Stimulated activated CD4-positive, alpha-beta T cell treated with anti-CD3 and anti-CD28 coated beads, Interleukin-4, amount 100 ng/mL, for 24 hours (primary cell): ENCODE results near the gene RASGRF1.
"Not testable (repeated sequence)": the region's sequence is repeated elsewhere in the genome, so short reads cannot be mapped to it uniquely, and the experiment has no call there.

ENCODE experiments used
- DNase-seq: peaks from one replicate; pipeline ENCODE4 v3.0.0-alpha.2; 2020

RASGRF1 gene

DNA sequence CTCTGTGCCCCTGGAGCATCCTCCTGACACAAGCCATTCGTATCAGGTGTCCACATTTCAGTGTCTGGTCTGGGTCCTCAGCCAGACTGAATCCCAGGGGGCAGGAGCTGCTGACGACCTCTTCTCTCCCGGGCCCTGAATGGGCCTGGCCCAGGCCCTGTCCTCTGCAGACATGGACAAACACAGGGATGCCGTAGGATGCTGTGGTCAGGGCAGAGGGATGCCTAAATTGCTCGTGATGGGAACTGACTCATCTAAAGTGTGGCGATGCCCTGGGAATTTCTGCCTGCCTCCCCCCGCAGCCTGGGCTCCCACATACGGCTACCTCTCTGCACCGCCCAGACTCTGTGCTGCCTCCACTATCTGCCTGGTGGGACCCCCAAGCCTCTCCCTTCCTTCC, 87.3 kb downstream of the RASGRF1 start:
- DNase-seq: no peak

- DNase-seq: no peak
Observed at GRCh38 chr15:79002581-79002980, 88.0 kb downstream of the RASGRF1 start.

DNA sequence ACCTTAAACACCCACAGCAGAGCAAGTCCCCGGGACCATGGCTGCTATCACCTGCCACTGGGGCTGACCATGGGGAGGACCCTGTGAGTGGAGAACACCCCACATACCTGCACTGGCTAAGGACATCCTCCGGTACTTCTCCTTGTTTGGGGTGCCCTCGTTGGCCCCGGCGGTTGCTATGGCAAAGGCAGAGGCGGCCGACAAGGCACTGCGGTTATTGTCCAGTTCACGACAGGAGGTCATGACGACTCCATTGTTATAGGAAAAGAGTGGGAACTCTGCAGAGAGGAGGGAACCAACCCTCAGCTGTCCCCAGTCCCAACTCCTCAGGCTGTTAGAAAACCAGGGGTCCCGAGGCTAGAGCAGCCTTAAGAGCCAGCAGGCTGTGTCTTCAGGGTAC, 90.9 kb downstream of the RASGRF1 start:
- no peak for DNase-seq

GRCh38 chr15:78998526-78998925, 92.1 kb downstream of the RASGRF1 start:
- no peak for DNase-seq

DNA sequence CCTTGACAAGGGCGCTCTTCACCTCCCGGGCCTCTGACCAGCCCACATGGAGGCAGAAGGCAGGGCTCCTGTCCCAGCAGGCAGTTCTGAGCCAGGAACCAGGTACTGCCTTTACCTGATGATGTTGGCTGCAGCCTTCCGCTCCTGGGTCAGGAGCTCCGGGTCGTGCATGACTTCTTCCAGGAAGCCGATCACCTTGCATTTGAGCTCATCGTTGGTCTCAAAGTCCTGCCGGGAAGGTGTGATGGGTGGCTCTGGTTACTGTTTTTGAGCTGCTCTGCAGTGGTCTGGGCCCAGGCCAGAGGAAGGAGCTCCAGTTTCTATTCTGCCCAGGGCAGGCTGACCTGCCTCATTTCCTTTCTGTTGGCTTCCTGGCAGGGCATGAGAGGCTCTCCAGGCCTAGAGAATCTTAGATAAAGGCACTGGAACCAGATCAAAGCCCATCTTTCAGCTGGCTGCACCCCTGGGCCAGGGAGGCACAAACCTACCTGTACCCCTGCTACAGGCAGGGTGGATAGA, 92.5 kb downstream of the RASGRF1 start:
- DNase-seq: no peak

GRCh38 chr15:78996894-78997275, 93.7 kb downstream of the RASGRF1 start:
- DNase-seq: no peak

GRCh38 chr15:78995921-78996893, 94.4 kb downstream of the RASGRF1 start:
- no peak for DNase-seq

- DNase-seq: not testable (repeated sequence)
Observed at GRCh38 chr15:78995161-78995560, 95.4 kb downstream of the RASGRF1 start.

DNA sequence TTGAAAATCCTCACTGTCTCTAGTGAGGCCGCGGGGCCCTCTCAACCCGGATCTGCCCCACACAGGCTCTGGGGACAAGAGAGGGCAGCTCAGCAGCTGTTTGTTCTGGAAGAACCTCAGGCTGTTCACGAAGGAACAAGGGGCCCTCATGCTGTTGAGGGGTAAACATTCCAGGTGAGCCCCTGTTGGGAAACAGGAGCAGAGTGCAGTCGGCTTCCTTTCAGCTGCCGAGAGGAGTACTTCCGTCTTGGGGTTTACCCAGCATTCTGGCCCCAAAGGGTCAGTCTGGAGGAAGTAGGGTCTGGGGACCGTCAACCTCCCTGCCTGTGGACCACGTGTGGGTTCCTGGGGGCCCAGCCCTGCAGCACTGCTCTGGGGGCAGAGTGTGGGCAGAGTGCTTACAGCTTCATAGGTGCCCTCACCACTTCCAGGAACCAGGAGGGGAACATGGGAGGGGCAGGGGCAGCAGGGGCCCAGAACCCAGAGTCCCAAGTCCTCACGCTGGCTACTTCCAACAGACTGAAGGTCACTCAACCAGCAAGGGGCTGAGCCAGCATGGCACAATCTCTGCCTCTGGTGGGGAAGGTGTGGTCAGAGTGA, 96.5 kb downstream of the RASGRF1 start:
- no peak for DNase-seq

DNA sequence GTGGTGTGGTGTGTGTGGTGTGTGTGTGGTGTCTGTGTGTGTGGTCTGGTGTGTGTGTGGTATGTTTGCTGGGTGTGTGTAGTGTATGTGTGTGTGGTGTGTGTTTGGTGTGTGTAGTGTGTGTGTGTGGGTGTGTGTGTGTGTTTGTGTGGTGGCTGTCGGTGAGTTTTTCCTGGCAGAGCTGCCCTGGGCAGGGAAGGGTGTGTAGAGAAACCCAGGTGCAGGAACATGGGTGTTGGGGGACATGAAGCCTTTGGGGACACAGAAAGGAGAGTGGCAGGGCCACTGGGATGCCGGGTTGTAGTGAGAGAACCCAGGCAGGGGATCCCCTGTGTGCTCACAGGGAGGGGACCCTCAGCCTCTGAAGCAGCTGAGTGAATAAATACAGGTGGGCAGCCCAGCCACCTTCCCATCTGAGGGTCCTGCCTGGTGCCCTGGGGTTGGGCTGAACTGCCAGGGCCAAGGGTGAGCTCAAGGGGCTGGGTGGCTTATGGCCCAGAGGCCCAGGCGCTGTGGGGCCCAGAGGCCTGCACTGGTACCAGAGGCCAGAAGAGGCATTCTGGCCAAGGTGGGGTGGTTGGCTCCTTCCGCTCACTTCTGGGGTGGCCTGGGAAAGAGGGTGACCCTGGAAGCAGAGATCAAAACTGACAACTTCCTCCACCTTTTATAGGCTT, 97.2 kb downstream of the RASGRF1 start:
- no peak for DNase-seq

DNA sequence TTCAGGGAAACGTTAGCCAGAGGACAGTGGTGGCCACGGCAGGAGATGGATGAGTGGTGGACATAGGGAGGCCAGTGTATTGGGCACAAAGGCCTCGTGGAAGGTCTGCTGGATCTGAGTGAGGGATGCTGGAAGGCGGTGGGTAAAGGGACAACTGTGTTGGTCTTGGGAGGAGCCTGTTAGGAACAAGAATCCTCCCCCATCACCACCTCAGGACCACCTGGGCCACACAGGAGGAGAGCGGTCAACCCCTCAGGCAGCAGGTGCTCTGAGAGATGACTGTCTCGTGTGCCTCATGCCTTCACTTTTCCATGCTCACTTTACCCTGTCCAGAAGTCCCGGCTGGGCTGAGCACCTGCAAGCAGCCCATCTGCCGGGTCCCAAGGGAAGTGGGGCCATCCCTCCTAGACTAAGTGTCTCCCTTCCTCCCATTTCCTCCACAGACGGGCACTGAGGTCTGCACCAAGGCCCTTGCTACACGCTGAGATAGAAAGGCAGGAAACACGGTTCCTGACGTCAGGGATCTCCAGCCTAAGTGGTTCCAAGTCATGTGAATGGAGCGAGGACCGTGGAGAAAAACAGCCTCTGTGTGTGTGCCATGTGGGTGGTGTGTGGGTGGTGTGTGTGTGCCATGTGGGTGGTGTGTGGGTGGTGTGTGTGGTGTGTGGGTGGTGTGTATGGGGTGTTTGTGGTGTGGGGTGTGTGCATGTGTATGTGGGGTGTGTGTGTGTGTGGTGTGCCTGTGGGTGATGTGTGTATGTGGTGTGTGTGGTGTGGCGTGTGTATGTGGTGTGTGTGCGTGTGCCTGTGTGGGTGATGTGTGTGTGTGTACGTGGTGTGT, 97.9 kb downstream of the RASGRF1 start:
- no peak for DNase-seq

- no peak for DNase-seq
Observed at GRCh38 chr15:78991879-78992278, 98.7 kb downstream of the RASGRF1 start.

- DNase-seq: no peak
Observed at GRCh38 chr15:78991476-78991875, 99.1 kb downstream of the RASGRF1 start.

DNA sequence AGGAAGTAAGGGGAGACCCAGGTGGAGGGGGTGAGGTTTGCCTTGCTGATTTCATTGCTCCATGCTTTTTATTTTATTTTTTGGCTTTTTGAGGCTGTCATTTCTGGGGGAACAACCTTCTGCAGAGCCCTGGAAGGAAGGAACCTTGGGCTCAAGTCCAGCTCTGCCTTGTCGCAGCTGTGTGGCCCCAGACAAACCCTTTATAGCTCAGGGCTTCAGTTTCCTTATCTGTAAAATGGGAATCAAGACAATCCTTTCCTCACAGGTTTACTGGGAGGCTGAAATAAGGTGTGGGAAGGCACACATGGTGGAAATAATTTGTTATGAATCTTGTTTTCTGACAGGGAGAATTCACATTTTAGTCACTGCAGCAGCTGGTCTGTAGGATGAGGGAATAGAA, 100.3 kb downstream of the RASGRF1 start:
- no peak for DNase-seq

GRCh38 chr15:78989701-78990240, 100.8 kb downstream of the RASGRF1 start:
- DNase-seq: no peak

- DNase-seq: no peak
Observed at GRCh38 chr15:78988361-78988911, 102.1 kb downstream of the RASGRF1 start.

GRCh38 chr15:78987556-78988360, 102.8 kb downstream of the RASGRF1 start:
- DNase-seq: no peak

- DNase-seq: no peak
Observed at GRCh38 chr15:78985859-78986475, 104.6 kb downstream of the RASGRF1 start.

- no peak for DNase-seq
Observed at GRCh38 chr15:78984041-78984440, 106.5 kb downstream of the RASGRF1 start.

GRCh38 chr15:78983146-78983918, 107.2 kb downstream of the RASGRF1 start:
- DNase-seq: no peak
